ENCODE data around the gene VPS26A. TPM values are rescaled to one million over a fixed set of nuclear protein-coding genes. Genes with fewer than 3 reads are reported as not detected.

Gene VPS26A
- total RNA-seq, 2 donors from 2014 or later = 41.2 to 46.5 TPM

DNA sequence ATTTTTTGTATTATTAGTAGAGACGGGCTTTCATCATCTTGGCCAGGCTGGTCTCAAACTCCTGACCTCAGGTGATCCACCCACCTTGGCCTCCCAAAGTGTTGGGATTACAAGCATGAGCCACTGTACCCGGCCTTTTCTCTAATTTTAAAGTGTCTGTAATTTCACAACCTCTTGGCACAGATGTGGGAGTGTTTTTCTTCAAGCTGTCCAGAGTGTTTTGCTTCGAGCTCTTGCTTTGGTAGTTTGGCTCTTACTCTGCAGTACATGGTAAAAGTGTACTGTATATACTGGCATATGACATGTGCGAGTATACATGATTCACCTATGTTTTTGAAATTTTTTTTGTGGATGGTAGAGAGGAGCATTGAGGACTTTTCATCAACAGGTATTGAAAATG, 26.2 kb upstream of the VPS26A start:
- TF ChIP-seq CTCF (conservative IDR thresholded peaks at IDR 0.05) = no peak
- no peaks in the 10 kb centered on the region for H3K4me1 ChIP-seq (ENCODE audit: control insufficient read depth, insufficient read depth, low read length)
- H3K4me3 ChIP-seq (ENCODE audit: low read length) = no peak overlapping the region
- H3K27ac Mint-ChIP-seq = no peak overlapping the region
- H3K4me1 Mint-ChIP-seq = peaks cover 4% of the 10 kb centered on the region
- no peaks in the 10 kb centered on the region for H3K27me3 Mint-ChIP-seq (ENCODE audit: insufficient read depth)
- no peaks in the 10 kb centered on the region for H3K36me3 ChIP-seq (ENCODE audit: control insufficient read depth, insufficient read depth, low read length)
- no peaks in the 10 kb centered on the region for H3K36me3 Mint-ChIP-seq (ENCODE audit: low read depth)
- H3K4me3 Mint-ChIP-seq = no peak overlapping the region
- H3K9me3 Mint-ChIP-seq = no peaks in the 10 kb centered on the region
- DNase-seq = no peak
- H3K27ac ChIP-seq (ENCODE audit: low read depth, low read length) = no peak overlapping the region
- no peak overlapping the region for H3K9ac ChIP-seq (ENCODE audit: extremely low read depth, low read length, poor library complexity, severe bottlenecking)
- WGBS, 2 experiments (ENCODE audit: insufficient coverage in 1 of 2, insufficient read length in 1 of 2) = 90 to 91% methylated on average over 4 of the region's 4 CpGs
- H3K27me3 ChIP-seq (ENCODE audit: control insufficient read depth, insufficient read depth, low read length, poor library complexity, severe bottlenecking) = no peaks in the 10 kb centered on the region
- no peaks in the 10 kb centered on the region for H3K9me3 ChIP-seq (ENCODE audit: control insufficient read depth, low read length)

DNA sequence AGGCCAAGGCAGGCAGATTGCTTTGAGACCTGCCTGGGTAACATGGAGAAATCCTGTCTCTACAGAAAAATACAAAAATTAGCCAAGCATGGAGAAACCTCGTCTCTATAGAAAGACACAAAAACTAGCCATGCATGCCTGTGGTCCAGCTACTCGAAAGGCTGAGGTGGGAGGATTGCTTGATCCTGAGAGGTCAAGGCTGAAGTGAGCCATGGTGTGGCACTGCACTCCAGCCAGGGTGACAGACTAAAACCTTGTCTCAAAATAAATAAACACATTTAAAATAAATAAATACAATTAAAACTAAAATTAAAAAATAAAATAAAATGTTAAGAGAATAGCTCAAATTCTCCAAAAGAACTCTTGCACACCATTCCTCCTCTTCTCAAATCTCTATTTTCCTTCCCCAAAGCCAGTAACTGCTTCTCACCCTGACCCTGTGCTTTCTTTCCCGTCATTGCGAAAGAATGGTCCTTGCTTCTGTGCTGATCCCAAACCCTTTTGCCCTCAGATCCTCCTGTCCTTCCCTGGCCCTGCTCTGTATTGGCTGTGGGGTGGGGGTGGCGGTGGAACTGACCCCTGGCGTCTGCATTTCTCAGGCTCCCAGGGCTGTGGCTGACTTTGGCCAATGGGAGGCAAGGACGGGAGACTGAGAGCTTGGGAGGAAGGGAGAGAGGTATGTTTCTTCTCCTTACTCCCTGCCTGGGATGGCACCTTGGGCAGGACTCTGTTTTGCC, 23.7 kb upstream of the VPS26A start:
- H3K27ac ChIP-seq (ENCODE audit: low read depth, low read length) = no peak overlapping the region
- peaks cover 2% of the 10 kb centered on the region for H3K27me3 Mint-ChIP-seq (ENCODE audit: insufficient read depth)
- H3K4me1 ChIP-seq (ENCODE audit: control insufficient read depth, insufficient read depth, low read length) = no peaks in the 10 kb centered on the region
- H3K27ac Mint-ChIP-seq = no peak overlapping the region
- no peak overlapping the region for H3K4me3 Mint-ChIP-seq
- no peak overlapping the region for H3K4me3 ChIP-seq (ENCODE audit: low read length)
- no peaks in the 10 kb centered on the region for H3K27me3 ChIP-seq (ENCODE audit: control insufficient read depth, insufficient read depth, low read length, poor library complexity, severe bottlenecking)
- DNase-seq = peak; percentile 88
- H3K4me1 Mint-ChIP-seq = peaks cover 4% of the 10 kb centered on the region
- no peaks in the 10 kb centered on the region for H3K36me3 ChIP-seq (ENCODE audit: control insufficient read depth, insufficient read depth, low read length)
- no peaks in the 10 kb centered on the region for H3K36me3 Mint-ChIP-seq (ENCODE audit: low read depth)
- H3K9ac ChIP-seq (ENCODE audit: extremely low read depth, low read length, poor library complexity, severe bottlenecking) = no peak overlapping the region
- no peaks in the 10 kb centered on the region for H3K9me3 ChIP-seq (ENCODE audit: control insufficient read depth, low read length)
- H3K9me3 Mint-ChIP-seq = peaks cover 4% of the 10 kb centered on the region
- 66 to 93% methylated on average over 2 to 6 of the region's 7 CpGs for WGBS, 2 experiments (ENCODE audit: insufficient coverage in 1 of 2, insufficient read length in 1 of 2)
- TF ChIP-seq CTCF (conservative IDR thresholded peaks at IDR 0.05) = no peak

GRCh38 chr10:69101451-69102095, 22.4 kb upstream of the VPS26A start:
- Mint-ChIP-seq H3K9me3 (peaks cover 4% of the 10 kb centered on the region), H3K36me3 (ENCODE audit: low read depth) (no peaks in the 10 kb centered on the region), H3K4me3 (no peak overlapping the region), H3K27me3 (ENCODE audit: insufficient read depth) (peaks cover 2% of the 10 kb centered on the region), H3K4me1 (peaks cover 4% of the 10 kb centered on the region), H3K27ac (no peak overlapping the region)
- H3K9me3 ChIP-seq (ENCODE audit: control insufficient read depth, low read length) = no peaks in the 10 kb centered on the region
- H3K27ac ChIP-seq (ENCODE audit: low read depth, low read length) = no peak overlapping the region
- no peaks in the 10 kb centered on the region for H3K36me3 ChIP-seq (ENCODE audit: control insufficient read depth, insufficient read depth, low read length)
- WGBS, 2 experiments (ENCODE audit: insufficient coverage in 1 of 2, insufficient read length in 1 of 2) = 90 to 92% methylated on average over 5 to 6 of the region's 6 CpGs
- H3K4me3 ChIP-seq (ENCODE audit: low read length) = no peak overlapping the region
- no peak for DNase-seq
- TF ChIP-seq CTCF (conservative IDR thresholded peaks at IDR 0.05) = no peak
- no peak overlapping the region for H3K9ac ChIP-seq (ENCODE audit: extremely low read depth, low read length, poor library complexity, severe bottlenecking)
- H3K27me3 ChIP-seq (ENCODE audit: control insufficient read depth, insufficient read depth, low read length, poor library complexity, severe bottlenecking) = no peaks in the 10 kb centered on the region
- no peaks in the 10 kb centered on the region for H3K4me1 ChIP-seq (ENCODE audit: control insufficient read depth, insufficient read depth, low read length)
